ENCODE data around the gene YEATS2. TPM values are rescaled to one million over a fixed set of nuclear protein-coding genes. Genes with fewer than 3 reads are reported as not detected.
"Not testable (repeated sequence)": the region's sequence is repeated elsewhere in the genome, so short reads cannot be mapped to it uniquely, and the experiment has no call there.

The YEATS2 gene
- total RNA-seq, 1 donor from 2014 or later: 45.3 TPM

DNA sequence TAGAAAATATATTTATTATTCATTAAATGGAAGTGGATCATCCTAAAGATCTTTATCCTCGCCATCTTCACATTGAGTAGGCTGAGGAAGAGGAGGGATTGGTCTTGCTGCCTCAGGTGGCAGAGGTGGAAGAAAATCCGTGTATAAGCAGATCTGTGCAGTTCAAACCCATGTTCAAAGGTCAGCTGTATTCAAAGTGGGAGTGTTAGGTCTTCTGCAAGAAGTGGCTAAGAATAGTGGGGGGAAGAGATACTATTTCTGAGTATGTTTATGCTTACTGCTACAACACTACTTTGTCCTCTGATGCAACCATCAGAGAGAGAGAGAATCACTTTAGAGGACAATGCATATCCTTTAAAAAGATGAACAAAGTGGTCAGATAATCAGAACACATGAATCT lies 39.5 kb downstream of the YEATS2 start:
- Mint-ChIP-seq H3K27me3 (ENCODE audit: low read depth, unreplicated experiment) (no peaks in the 10 kb centered on the region), H3K9me3 (ENCODE audit: unreplicated experiment) (peaks cover 5% of the 10 kb centered on the region), H3K4me1 (ENCODE audit: low read depth, unreplicated experiment) (peaks cover 21% of the 10 kb centered on the region), H3K4me3 (ENCODE audit: unreplicated experiment) (no peak overlapping the region), H3K36me3 (ENCODE audit: low read depth, unreplicated experiment) (peaks cover 33% of the 10 kb centered on the region), H3K27ac (ENCODE audit: unreplicated experiment) (no peak overlapping the region)
- Histone ChIP-seq H4K20me1 (ENCODE audit: insufficient read depth, low read length) (peaks cover 12% of the 10 kb centered on the region), H3K4me3 (ENCODE audit: insufficient read depth, low read depth, low read length) (no peak overlapping the region), H3K27ac (ENCODE audit: low read depth, low read length) (no peak overlapping the region), H3K36me3 (ENCODE audit: insufficient read depth, low read length) (peaks cover 23% of the 10 kb centered on the region), H3K27me3 (ENCODE audit: insufficient read depth, low read length) (no peaks in the 10 kb centered on the region), H3K79me2 (ENCODE audit: insufficient read depth, low read length) (peaks cover 25% of the 10 kb centered on the region), H3K9me3 (ENCODE audit: insufficient read depth, low read depth, low read length) (no peaks in the 10 kb centered on the region), H2AFZ (ENCODE audit: low read depth, low read length) (no peak overlapping the region), H3K9ac (ENCODE audit: low read length) (no peak overlapping the region), H3K4me2 (ENCODE audit: low read length) (no peak overlapping the region), H3K4me1 (ENCODE audit: insufficient read depth, low read length) (peaks cover 16% of the 10 kb centered on the region)
- no peak for TF ChIP-seq EZH2 (IDR thresholded peaks at IDR 0.05; ENCODE audit: insufficient read depth, low read length)
- TF ChIP-seq, protein P1, sequence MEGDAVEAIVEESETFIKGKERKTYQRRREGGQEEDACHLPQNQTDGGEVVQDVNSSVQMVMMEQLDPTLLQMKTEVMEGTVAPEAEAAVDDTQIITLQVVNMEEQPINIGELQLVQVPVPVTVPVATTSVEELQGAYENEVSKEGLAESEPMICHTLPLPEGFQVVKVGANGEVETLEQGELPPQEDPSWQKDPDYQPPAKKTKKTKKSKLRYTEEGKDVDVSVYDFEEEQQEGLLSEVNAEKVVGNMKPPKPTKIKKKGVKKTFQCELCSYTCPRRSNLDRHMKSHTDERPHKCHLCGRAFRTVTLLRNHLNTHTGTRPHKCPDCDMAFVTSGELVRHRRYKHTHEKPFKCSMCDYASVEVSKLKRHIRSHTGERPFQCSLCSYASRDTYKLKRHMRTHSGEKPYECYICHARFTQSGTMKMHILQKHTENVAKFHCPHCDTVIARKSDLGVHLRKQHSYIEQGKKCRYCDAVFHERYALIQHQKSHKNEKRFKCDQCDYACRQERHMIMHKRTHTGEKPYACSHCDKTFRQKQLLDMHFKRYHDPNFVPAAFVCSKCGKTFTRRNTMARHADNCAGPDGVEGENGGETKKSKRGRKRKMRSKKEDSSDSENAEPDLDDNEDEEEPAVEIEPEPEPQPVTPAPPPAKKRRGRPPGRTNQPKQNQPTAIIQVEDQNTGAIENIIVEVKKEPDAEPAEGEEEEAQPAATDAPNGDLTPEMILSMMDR (IDR thresholded peaks at IDR 0.05; ENCODE audit: insufficient read depth, low read depth, low read length): no peak
- DNase-seq (ENCODE audit: low read depth): no peak
- FAIRE-seq: no peak

DNA sequence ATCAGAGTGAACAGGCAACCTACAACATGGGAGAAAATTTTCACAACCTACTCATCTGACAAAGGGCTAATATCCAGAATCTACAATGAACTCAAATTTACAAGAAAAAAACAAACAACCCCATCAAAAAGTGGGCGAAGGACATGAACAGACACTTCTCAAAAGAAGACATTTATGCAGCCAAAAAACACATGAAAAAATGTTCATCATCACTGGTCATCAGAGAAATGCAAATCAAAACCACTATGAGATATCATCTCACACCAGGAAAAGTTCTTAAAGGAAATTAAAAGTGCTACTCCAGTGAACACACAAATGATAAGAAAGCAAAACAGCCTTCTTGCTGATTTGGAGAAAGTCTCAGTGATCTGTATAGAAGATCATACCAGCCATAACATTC lies 42.6 kb downstream of the YEATS2 start:
- not testable (repeated sequence) for H3K27ac ChIP-seq (ENCODE audit: low read depth, low read length); DNase-seq (ENCODE audit: low read depth); H4K20me1 ChIP-seq (ENCODE audit: insufficient read depth, low read length); H3K9ac ChIP-seq (ENCODE audit: low read length); H3K79me2 ChIP-seq (ENCODE audit: insufficient read depth, low read length); H2AFZ ChIP-seq (ENCODE audit: low read depth, low read length); H3K27me3 ChIP-seq (ENCODE audit: insufficient read depth, low read length); H3K27me3 Mint-ChIP-seq (ENCODE audit: low read depth, unreplicated experiment); H3K4me2 ChIP-seq (ENCODE audit: low read length); H3K4me3 ChIP-seq (ENCODE audit: insufficient read depth, low read depth, low read length); H3K27ac Mint-ChIP-seq (ENCODE audit: unreplicated experiment); FAIRE-seq; H3K4me3 Mint-ChIP-seq (ENCODE audit: unreplicated experiment); H3K4me1 ChIP-seq (ENCODE audit: insufficient read depth, low read length); H3K9me3 ChIP-seq (ENCODE audit: insufficient read depth, low read depth, low read length); H3K9me3 Mint-ChIP-seq (ENCODE audit: unreplicated experiment)
- H3K4me1 Mint-ChIP-seq (ENCODE audit: low read depth, unreplicated experiment): peaks cover 14% of the 10 kb centered on the region
- H3K36me3 ChIP-seq (ENCODE audit: insufficient read depth, low read length): peaks cover 30% of the 10 kb centered on the region
- peaks cover 28% of the 10 kb centered on the region for H3K36me3 Mint-ChIP-seq (ENCODE audit: low read depth, unreplicated experiment)

DNA sequence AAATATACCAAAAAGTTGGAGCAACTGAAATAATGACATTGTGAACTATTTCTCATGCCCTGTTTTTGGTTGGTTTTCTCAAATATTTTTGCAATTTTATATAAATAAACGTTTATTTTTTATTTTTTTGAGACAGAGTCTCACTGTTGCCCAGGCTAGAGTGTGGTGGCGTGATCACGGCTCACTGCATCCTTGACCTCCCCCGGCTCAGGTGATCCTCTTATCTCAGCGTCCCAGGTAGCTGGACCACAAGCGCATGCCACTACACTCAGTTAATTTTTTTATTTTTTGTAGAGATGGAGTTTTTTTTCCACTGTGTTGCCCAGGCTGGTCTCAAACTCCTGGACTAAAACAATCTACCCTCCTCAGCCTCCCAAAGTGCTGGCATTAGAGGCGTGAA lies 45.6 kb downstream of the YEATS2 start:
- Histone ChIP-seq H3K27ac (ENCODE audit: low read depth, low read length) (no peak overlapping the region), H4K20me1 (ENCODE audit: insufficient read depth, low read length) (no peaks in the 10 kb centered on the region), H3K36me3 (ENCODE audit: insufficient read depth, low read length) (peaks cover 22% of the 10 kb centered on the region), H3K9me3 (ENCODE audit: insufficient read depth, low read depth, low read length) (no peaks in the 10 kb centered on the region), H3K4me2 (ENCODE audit: low read length) (no peak overlapping the region), H3K4me1 (ENCODE audit: insufficient read depth, low read length) (peaks cover 6% of the 10 kb centered on the region), H3K4me3 (ENCODE audit: insufficient read depth, low read depth, low read length) (no peak overlapping the region), H3K9ac (ENCODE audit: low read length) (no peak overlapping the region), H3K79me2 (ENCODE audit: insufficient read depth, low read length) (peaks cover 12% of the 10 kb centered on the region), H2AFZ (ENCODE audit: low read depth, low read length) (no peak overlapping the region), H3K27me3 (ENCODE audit: insufficient read depth, low read length) (no peaks in the 10 kb centered on the region)
- DNase-seq (ENCODE audit: low read depth) (no peak), FAIRE-seq (no peak)
- Mint-ChIP-seq H3K36me3 (ENCODE audit: low read depth, unreplicated experiment) (peaks cover 27% of the 10 kb centered on the region), H3K4me3 (ENCODE audit: unreplicated experiment) (no peak overlapping the region), H3K4me1 (ENCODE audit: low read depth, unreplicated experiment) (peaks cover 17% of the 10 kb centered on the region), H3K9me3 (ENCODE audit: unreplicated experiment) (peaks cover 5% of the 10 kb centered on the region), H3K27me3 (ENCODE audit: low read depth, unreplicated experiment) (no peaks in the 10 kb centered on the region), H3K27ac (ENCODE audit: unreplicated experiment) (peak overlapping the region; percentile 8)
- TF ChIP-seq EZH2 (IDR thresholded peaks at IDR 0.05; ENCODE audit: insufficient read depth, low read length): no peak
- TF ChIP-seq, protein P1 (IDR thresholded peaks at IDR 0.05; ENCODE audit: insufficient read depth, low read depth, low read length): no peak

All from astrocyte (in vitro differentiated cells and primary cell).